Measurements from ENCODE around the gene CAPN12. TPM values are rescaled to one million over a fixed set of nuclear protein-coding genes. Genes with fewer than 3 reads are reported as not detected.
A peak's percentile ranks its signal among the peaks of the same experiment; 100 is the strongest.

Gene CAPN12
- polyA plus RNA-seq, 4 donors = 2.4 to 46.2 (median 14.4) TPM

- DNase-seq (no peak), FAIRE-seq (no peak)
- H3K27me3 ChIP-seq (ENCODE audit: control insufficient read depth in 3 of 3, insufficient read depth in 3 of 3, low read length in 3 of 3) = no peaks in the 10 kb centered on the region
- H3K9me3 ChIP-seq (ENCODE audit: control insufficient read depth in 2 of 2, insufficient read depth in 1 of 2, low read depth in 1 of 2, low read length in 1 of 2) = no peaks in the 10 kb centered on the region
- WGBS, 3 donors = 94 to 96% (median 94%) methylated on average over 17 of the region's 17 CpGs
- peaks cover 0 to 42% (median 0%) of the 10 kb centered on the region in 3 donors for H3K4me1 ChIP-seq (ENCODE audit: control insufficient read depth in 3 of 3, insufficient read depth in 2 of 3, low read depth in 1 of 3, low read length in 2 of 3)
- peaks cover 24 to 100% (median 67%) of the 10 kb centered on the region in 3 donors for H3K36me3 ChIP-seq (ENCODE audit: control insufficient read depth in 3 of 3, insufficient read depth in 2 of 3, low read depth in 1 of 3, low read length in 3 of 3)
- H3K4me3 ChIP-seq (ENCODE audit: low read depth in 1 of 3, low read length in 3 of 3) = no peak overlapping the region
- H3K27ac ChIP-seq (ENCODE audit: low read depth in 1 of 3, low read length in 2 of 3) = no peak overlapping the region
Observed at GRCh38 chr19:38717051-38717450, 27.2 kb downstream of the CAPN12 start.

GRCh38 chr19:38715555-38715954 lies 28.7 kb downstream of the CAPN12 start:
- Histone ChIP-seq H3K27me3 (ENCODE audit: control insufficient read depth in 3 of 3, insufficient read depth in 3 of 3, low read length in 3 of 3) (no peaks in the 10 kb centered on the region), H3K4me3 (ENCODE audit: low read depth in 1 of 3, low read length in 3 of 3) (no peak overlapping the region), H3K36me3 (ENCODE audit: control insufficient read depth in 3 of 3, insufficient read depth in 2 of 3, low read depth in 1 of 3, low read length in 3 of 3) (peaks cover 19 to 100% (median 58%) of the 10 kb centered on the region in 3 donors), H3K9me3 (ENCODE audit: control insufficient read depth in 2 of 2, insufficient read depth in 1 of 2, low read depth in 1 of 2, low read length in 1 of 2) (no peaks in the 10 kb centered on the region), H3K4me1 (ENCODE audit: control insufficient read depth in 3 of 3, insufficient read depth in 2 of 3, low read depth in 1 of 3, low read length in 2 of 3) (peaks cover 0 to 27% (median 0%) of the 10 kb centered on the region in 3 donors), H3K27ac (ENCODE audit: low read depth in 1 of 3, low read length in 2 of 3) (no peak overlapping the region)
- 86 to 90% (median 88%) methylated on average over 3 of the region's 3 CpGs for WGBS, 3 donors
- no peak for DNase-seq
- no peak for FAIRE-seq

GRCh38 chr19:38714354-38714778 lies 29.9 kb downstream of the CAPN12 start:
- Histone ChIP-seq H3K4me3 (ENCODE audit: low read depth in 1 of 3, low read length in 3 of 3) (no peak overlapping the region), H3K27ac (ENCODE audit: low read depth in 1 of 3, low read length in 2 of 3) (no peak overlapping the region), H3K4me1 (ENCODE audit: control insufficient read depth in 3 of 3, insufficient read depth in 2 of 3, low read depth in 1 of 3, low read length in 2 of 3) (peaks cover 0 to 15% (median 0%) of the 10 kb centered on the region in 3 donors), H3K36me3 (ENCODE audit: control insufficient read depth in 3 of 3, insufficient read depth in 2 of 3, low read depth in 1 of 3, low read length in 3 of 3) (peaks cover 23 to 100% (median 55%) of the 10 kb centered on the region in 3 donors), H3K27me3 (ENCODE audit: control insufficient read depth in 3 of 3, insufficient read depth in 3 of 3, low read length in 3 of 3) (no peaks in the 10 kb centered on the region), H3K9me3 (ENCODE audit: control insufficient read depth in 2 of 2, insufficient read depth in 1 of 2, low read depth in 1 of 2, low read length in 1 of 2) (no peaks in the 10 kb centered on the region)
- FAIRE-seq (no peak), DNase-seq (no peak)
- WGBS, 3 donors = 80 to 88% (median 84%) methylated on average over 13 to 14 of the region's 14 CpGs

GRCh38 chr19:38713865-38714264 lies 30.4 kb downstream of the CAPN12 start:
- Histone ChIP-seq H3K4me3 (ENCODE audit: low read depth in 1 of 3, low read length in 3 of 3) (no peak overlapping the region), H3K4me1 (ENCODE audit: control insufficient read depth in 3 of 3, insufficient read depth in 2 of 3, low read depth in 1 of 3, low read length in 2 of 3) (peaks cover 0 to 10% (median 0%) of the 10 kb centered on the region in 3 donors), H3K36me3 (ENCODE audit: control insufficient read depth in 3 of 3, insufficient read depth in 2 of 3, low read depth in 1 of 3, low read length in 3 of 3) (peaks cover 23 to 100% (median 51%) of the 10 kb centered on the region in 3 donors), H3K27ac (ENCODE audit: low read depth in 1 of 3, low read length in 2 of 3) (peak overlapping the region in 1 of 3 donors; percentile 1), H3K27me3 (ENCODE audit: control insufficient read depth in 3 of 3, insufficient read depth in 3 of 3, low read length in 3 of 3) (no peaks in the 10 kb centered on the region), H3K9me3 (ENCODE audit: control insufficient read depth in 2 of 2, insufficient read depth in 1 of 2, low read depth in 1 of 2, low read length in 1 of 2) (no peaks in the 10 kb centered on the region)
- 90 to 93% (median 90%) methylated on average over 14 of the region's 14 CpGs for WGBS, 3 donors
- DNase-seq (no peak), FAIRE-seq (no peak)

- peak overlapping the region in 1 of 3 donors; percentile 15 for H3K27ac ChIP-seq (ENCODE audit: low read depth in 1 of 3, low read length in 2 of 3)
- FAIRE-seq = no peak
- no peaks in the 10 kb centered on the region for H3K9me3 ChIP-seq (ENCODE audit: control insufficient read depth in 2 of 2, insufficient read depth in 1 of 2, low read depth in 1 of 2, low read length in 1 of 2)
- H3K27me3 ChIP-seq (ENCODE audit: control insufficient read depth in 3 of 3, insufficient read depth in 3 of 3, low read length in 3 of 3) = no peaks in the 10 kb centered on the region
- H3K4me1 ChIP-seq (ENCODE audit: control insufficient read depth in 3 of 3, insufficient read depth in 2 of 3, low read depth in 1 of 3, low read length in 2 of 3) = peaks cover 0 to 10% (median 0%) of the 10 kb centered on the region in 3 donors
- H3K36me3 ChIP-seq (ENCODE audit: control insufficient read depth in 3 of 3, insufficient read depth in 2 of 3, low read depth in 1 of 3, low read length in 3 of 3) = peaks cover 19 to 100% (median 49%) of the 10 kb centered on the region in 3 donors
- no peak for DNase-seq
- WGBS, 3 donors = 53 to 78% (median 62%) methylated on average over 18 to 19 of the region's 19 CpGs
- no peak overlapping the region for H3K4me3 ChIP-seq (ENCODE audit: low read depth in 1 of 3, low read length in 3 of 3)
Observed at GRCh38 chr19:38713227-38713649, 31.0 kb downstream of the CAPN12 start.

- no peak for DNase-seq
- Histone ChIP-seq H3K27ac (ENCODE audit: low read depth in 1 of 3, low read length in 2 of 3) (peak overlapping the region in 1 of 3 donors; percentile 52), H3K27me3 (ENCODE audit: control insufficient read depth in 3 of 3, insufficient read depth in 3 of 3, low read length in 3 of 3) (no peaks in the 10 kb centered on the region), H3K36me3 (ENCODE audit: control insufficient read depth in 3 of 3, insufficient read depth in 2 of 3, low read depth in 1 of 3, low read length in 3 of 3) (peaks cover 12 to 100% (median 50%) of the 10 kb centered on the region in 3 donors), H3K4me3 (ENCODE audit: low read depth in 1 of 3, low read length in 3 of 3) (no peak overlapping the region), H3K9me3 (ENCODE audit: control insufficient read depth in 2 of 2, insufficient read depth in 1 of 2, low read depth in 1 of 2, low read length in 1 of 2) (no peaks in the 10 kb centered on the region), H3K4me1 (ENCODE audit: control insufficient read depth in 3 of 3, insufficient read depth in 2 of 3, low read depth in 1 of 3, low read length in 2 of 3) (peaks cover 0 to 20% (median 0%) of the 10 kb centered on the region in 3 donors)
- WGBS, 3 donors = 88 to 91% (median 88%) methylated on average over 13 to 15 of the region's 15 CpGs
- FAIRE-seq = no peak
Observed at GRCh38 chr19:38712161-38712748, 32.0 kb downstream of the CAPN12 start.

- Histone ChIP-seq H3K9me3 (ENCODE audit: control insufficient read depth in 2 of 2, insufficient read depth in 1 of 2, low read depth in 1 of 2, low read length in 1 of 2) (no peaks in the 10 kb centered on the region), H3K27ac (ENCODE audit: low read depth in 1 of 3, low read length in 2 of 3) (peak overlapping the region in 2 of 3 donors; percentile 1 to 52), H3K4me3 (ENCODE audit: low read depth in 1 of 3, low read length in 3 of 3) (no peak overlapping the region), H3K36me3 (ENCODE audit: control insufficient read depth in 3 of 3, insufficient read depth in 2 of 3, low read depth in 1 of 3, low read length in 3 of 3) (peaks cover 9 to 100% (median 50%) of the 10 kb centered on the region in 3 donors), H3K27me3 (ENCODE audit: control insufficient read depth in 3 of 3, insufficient read depth in 3 of 3, low read length in 3 of 3) (no peaks in the 10 kb centered on the region), H3K4me1 (ENCODE audit: control insufficient read depth in 3 of 3, insufficient read depth in 2 of 3, low read depth in 1 of 3, low read length in 2 of 3) (peaks cover 0 to 25% (median 0%) of the 10 kb centered on the region in 3 donors)
- 58 to 68% (median 61%) methylated on average over 12 of the region's 12 CpGs for WGBS, 3 donors
- DNase-seq = no peak
- FAIRE-seq = no peak
Observed at GRCh38 chr19:38711726-38712153, 32.5 kb downstream of the CAPN12 start.

GRCh38 chr19:38710928-38711725 lies 33.1 kb downstream of the CAPN12 start:
- H3K36me3 ChIP-seq (ENCODE audit: control insufficient read depth in 3 of 3, insufficient read depth in 2 of 3, low read depth in 1 of 3, low read length in 3 of 3) = peaks cover 9 to 100% (median 50%) of the 10 kb centered on the region in 3 donors
- H3K9me3 ChIP-seq (ENCODE audit: control insufficient read depth in 2 of 2, insufficient read depth in 1 of 2, low read depth in 1 of 2, low read length in 1 of 2) = no peaks in the 10 kb centered on the region
- DNase-seq = no peak
- no peak overlapping the region for H3K4me3 ChIP-seq (ENCODE audit: low read depth in 1 of 3, low read length in 3 of 3)
- peak overlapping the region in 2 of 3 donors; percentile 1 to 52 for H3K27ac ChIP-seq (ENCODE audit: low read depth in 1 of 3, low read length in 2 of 3)
- 84 to 89% (median 84%) methylated on average over 23 to 25 of the region's 25 CpGs for WGBS, 3 donors
- FAIRE-seq = no peak
- H3K27me3 ChIP-seq (ENCODE audit: control insufficient read depth in 3 of 3, insufficient read depth in 3 of 3, low read length in 3 of 3) = no peaks in the 10 kb centered on the region
- peaks cover 0 to 28% (median 0%) of the 10 kb centered on the region in 3 donors for H3K4me1 ChIP-seq (ENCODE audit: control insufficient read depth in 3 of 3, insufficient read depth in 2 of 3, low read depth in 1 of 3, low read length in 2 of 3)

Measured in small intestine (tissue), 7 donors.